Neural crest cell (in vitro differentiated cells): ENCODE data around the gene NINJ2. TPM values are rescaled to one million over a fixed set of nuclear protein-coding genes. Genes with fewer than 3 reads are reported as not detected.

ENCODE experiments used
- DNase-seq: peaks from one replicate; pipeline ENCODE4 v3.0.0; 2021; ENCODE audit warnings: low read depth, mixed read lengths, low spot score
- H3K27ac Mint-ChIP-seq: one replicate; pipeline ENCODE4 v1.8.0; 2021; ENCODE audit warnings: mild to moderate bottlenecking, mixed read lengths; ENCODE audit not compliant: unreplicated experiment
- H3K27me3 Mint-ChIP-seq: 2 replicates; pipeline ENCODE4 v1.8.0; 2021; ENCODE audit warnings: low read depth, mild to moderate bottlenecking, mixed read lengths
- H3K36me3 Mint-ChIP-seq: 2 replicates; pipeline ENCODE4 v1.8.0; 2021; ENCODE audit warnings: low read depth, mild to moderate bottlenecking, mixed read lengths
- H3K4me1 Mint-ChIP-seq: 2 replicates; pipeline ENCODE4 v1.8.0; 2021; ENCODE audit warnings: mixed read lengths
- H3K4me3 Mint-ChIP-seq: one replicate; pipeline ENCODE4 v1.8.0; 2021; ENCODE audit warnings: mild to moderate bottlenecking, mixed read lengths
- H3K9me3 Mint-ChIP-seq: 2 replicates; pipeline ENCODE4 v1.8.0; 2021; ENCODE audit warnings: mixed read lengths
- CTCF ChIP-seq: fragments of 200-600 bp; sonication (generic); conservative IDR thresholded peaks from 2 replicates; pipeline ENCODE4 v1.5.0; 2021; ENCODE audit warnings: antibody characterized with exemption, mild to moderate bottlenecking
- total RNA-seq: library from RNA; stranded (reverse); gene quantifications from 2 replicates; pipeline ENCODE4 v1.2.1, GENCODE V29; 2021

NINJ2 gene
- total RNA-seq, 1 donor from 2014 or later, result 0.42 TPM

- Mint-ChIP-seq H3K27me3 (no peaks in the 10 kb centered on the region), H3K27ac (no peak overlapping the region), H3K36me3 (peaks cover 2% of the 10 kb centered on the region), H3K4me3 (no peak overlapping the region), H3K4me1 (peaks cover 7% of the 10 kb centered on the region), H3K9me3 (peaks cover 6% of the 10 kb centered on the region)
- no peak for DNase-seq
- no peak for TF ChIP-seq CTCF
These were observed 136.0 kb downstream of the NINJ2 start for GRCh38 chr12:527241-527640.

- H3K4me3 Mint-ChIP-seq, result no peak overlapping the region
- peaks cover 3% of the 10 kb centered on the region for H3K9me3 Mint-ChIP-seq
- DNase-seq, result no peak
- peaks cover 7% of the 10 kb centered on the region for H3K4me1 Mint-ChIP-seq
- H3K27ac Mint-ChIP-seq, result no peak overlapping the region
- H3K36me3 Mint-ChIP-seq, result no peaks in the 10 kb centered on the region
- no peaks in the 10 kb centered on the region for H3K27me3 Mint-ChIP-seq
- TF ChIP-seq CTCF, result no peak
These were observed 137.2 kb downstream of the NINJ2 start for GRCh38 chr12:526089-526488.

GRCh38 chr12:524167-524951, 138.9 kb downstream of the NINJ2 start:
- Mint-ChIP-seq H3K27ac (no peak overlapping the region), H3K27me3 (no peaks in the 10 kb centered on the region), H3K4me3 (no peak overlapping the region), H3K36me3 (no peaks in the 10 kb centered on the region), H3K9me3 (peaks cover 3% of the 10 kb centered on the region), H3K4me1 (peaks cover 7% of the 10 kb centered on the region)
- TF ChIP-seq CTCF, result no peak
- DNase-seq, result no peak

- Mint-ChIP-seq H3K36me3 (no peaks in the 10 kb centered on the region), H3K4me3 (no peak overlapping the region), H3K9me3 (no peaks in the 10 kb centered on the region), H3K4me1 (peaks cover 7% of the 10 kb centered on the region), H3K27me3 (no peaks in the 10 kb centered on the region), H3K27ac (no peak overlapping the region)
- no peak for DNase-seq
- TF ChIP-seq CTCF, result no peak
These were observed 140.4 kb downstream of the NINJ2 start for GRCh38 chr12:522692-523378.

GRCh38 chr12:520119-520518, 143.1 kb downstream of the NINJ2 start:
- no peaks in the 10 kb centered on the region for H3K9me3 Mint-ChIP-seq
- no peak for DNase-seq
- no peak for TF ChIP-seq CTCF
- peaks cover 7% of the 10 kb centered on the region for H3K4me1 Mint-ChIP-seq
- H3K27ac Mint-ChIP-seq, result peak overlapping the region; percentile 46
- H3K27me3 Mint-ChIP-seq, result no peaks in the 10 kb centered on the region
- H3K4me3 Mint-ChIP-seq, result no peak overlapping the region
- no peaks in the 10 kb centered on the region for H3K36me3 Mint-ChIP-seq
